Measurements from ENCODE around the gene GDI2.
"Not testable (repeated sequence)": the region's sequence is repeated elsewhere in the genome, so short reads cannot be mapped to it uniquely, and the experiment has no call there.

The GDI2 gene

DNA sequence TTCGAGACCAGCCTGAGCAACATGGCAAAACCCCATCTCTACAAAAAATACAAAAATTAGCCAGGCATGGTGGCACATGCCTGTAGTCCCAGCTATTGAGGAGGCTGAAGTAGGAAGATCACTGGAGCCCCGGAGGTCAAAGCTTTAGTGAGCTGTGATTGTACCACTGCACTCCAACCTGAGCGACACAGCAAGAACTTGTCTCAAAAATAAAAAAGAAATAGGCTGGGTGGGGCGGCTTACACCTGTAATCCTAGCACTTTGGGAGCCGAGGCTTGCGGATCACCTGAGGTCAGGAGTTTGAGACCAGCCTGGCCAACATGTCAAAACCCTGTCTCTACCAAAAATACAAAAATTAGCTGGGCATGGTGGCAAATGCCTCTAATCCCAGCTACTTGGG lies 13.3 kb upstream of the GDI2 start:
- DNase-seq = not testable (repeated sequence)

DNA sequence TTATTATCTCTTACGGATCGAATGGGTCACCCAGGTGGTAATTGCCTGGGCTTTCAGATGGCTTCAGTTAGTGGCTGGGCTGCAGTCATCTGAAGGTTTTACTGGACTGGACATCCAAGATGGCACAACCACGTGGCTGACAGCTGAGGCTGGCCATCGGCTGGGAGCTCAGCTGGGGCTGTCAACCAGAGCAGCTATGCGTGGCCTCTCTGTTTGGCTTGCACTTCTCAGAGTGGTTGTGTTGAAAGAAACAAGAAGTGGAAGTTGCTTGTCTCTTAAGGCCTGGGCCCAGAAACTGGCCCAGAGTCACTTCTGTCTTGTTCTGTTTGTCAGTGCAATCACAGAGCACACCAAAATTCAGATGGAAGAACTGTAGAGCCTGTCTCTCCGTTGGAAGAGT lies 5.7 kb upstream of the GDI2 start:
- no peak for DNase-seq

DNA sequence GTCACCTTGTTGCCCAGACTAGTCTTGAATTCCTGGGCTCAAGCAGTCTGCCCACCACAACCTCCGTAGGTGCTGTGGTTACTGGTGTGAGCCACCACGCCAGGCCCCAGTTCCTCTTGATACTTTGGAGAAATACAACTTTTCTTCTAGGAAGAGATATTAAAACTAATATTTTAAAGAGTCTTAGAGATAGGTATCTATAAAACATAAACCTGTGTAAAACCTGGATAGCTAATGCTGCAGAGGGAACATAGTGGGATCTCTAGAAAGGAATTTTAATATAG lies 4.8 kb upstream of the GDI2 start:
- DNase-seq = no peak

DNA sequence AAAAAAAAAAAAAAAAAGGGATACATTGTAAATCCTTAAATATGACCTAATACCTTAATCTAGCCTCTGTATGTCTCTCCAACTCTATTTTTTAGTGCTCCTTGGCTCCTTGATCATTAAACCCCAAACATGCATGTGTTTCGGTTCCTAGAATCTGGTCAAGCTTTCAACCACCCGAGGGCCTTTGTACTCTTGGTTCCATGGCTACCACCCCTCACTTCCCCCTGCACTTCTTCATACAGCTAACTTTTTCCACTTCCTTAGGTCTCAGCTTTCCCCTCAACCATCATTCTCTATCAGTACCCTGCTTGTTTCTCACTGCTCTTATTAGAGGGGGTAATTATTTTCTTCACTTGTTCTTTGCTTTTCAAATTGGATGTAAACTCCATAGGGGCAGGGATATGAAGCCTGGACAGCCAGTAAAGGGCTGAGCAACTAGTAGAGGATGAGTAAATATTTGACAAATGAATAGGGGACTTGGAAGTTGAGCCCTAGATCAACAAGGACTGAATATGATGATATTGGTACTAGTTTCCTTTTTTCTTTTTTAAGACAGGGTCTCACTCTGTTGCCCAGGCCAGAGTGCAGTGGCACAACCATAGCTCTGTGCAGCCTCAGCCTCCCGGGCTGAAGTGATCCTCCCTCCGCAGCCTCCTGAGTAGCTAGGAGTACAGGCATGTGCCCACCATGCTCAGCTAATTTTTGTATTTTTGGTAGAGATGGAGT lies 4.3 kb upstream of the GDI2 start:
- DNase-seq = no peak

DNA sequence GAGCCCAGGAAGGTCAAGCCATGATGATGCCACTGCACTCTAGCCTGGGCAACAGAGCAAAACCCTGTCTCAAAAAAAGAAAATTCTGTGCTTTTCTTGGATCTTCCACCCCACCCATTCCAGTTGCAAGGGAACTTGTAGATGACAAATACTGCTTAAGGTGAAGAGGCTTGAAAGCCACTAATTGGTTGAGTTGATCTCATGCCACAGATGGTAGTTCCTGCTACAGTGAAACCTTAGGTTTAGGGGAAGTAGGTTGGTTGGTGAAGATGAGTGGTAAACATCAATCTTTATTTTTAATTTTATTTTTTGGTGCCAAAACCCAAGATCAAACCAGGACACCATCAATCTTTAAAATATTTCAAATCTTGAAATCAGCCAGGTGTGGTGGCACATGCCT lies 2.9 kb upstream of the GDI2 start:
- no peak for DNase-seq

DNA sequence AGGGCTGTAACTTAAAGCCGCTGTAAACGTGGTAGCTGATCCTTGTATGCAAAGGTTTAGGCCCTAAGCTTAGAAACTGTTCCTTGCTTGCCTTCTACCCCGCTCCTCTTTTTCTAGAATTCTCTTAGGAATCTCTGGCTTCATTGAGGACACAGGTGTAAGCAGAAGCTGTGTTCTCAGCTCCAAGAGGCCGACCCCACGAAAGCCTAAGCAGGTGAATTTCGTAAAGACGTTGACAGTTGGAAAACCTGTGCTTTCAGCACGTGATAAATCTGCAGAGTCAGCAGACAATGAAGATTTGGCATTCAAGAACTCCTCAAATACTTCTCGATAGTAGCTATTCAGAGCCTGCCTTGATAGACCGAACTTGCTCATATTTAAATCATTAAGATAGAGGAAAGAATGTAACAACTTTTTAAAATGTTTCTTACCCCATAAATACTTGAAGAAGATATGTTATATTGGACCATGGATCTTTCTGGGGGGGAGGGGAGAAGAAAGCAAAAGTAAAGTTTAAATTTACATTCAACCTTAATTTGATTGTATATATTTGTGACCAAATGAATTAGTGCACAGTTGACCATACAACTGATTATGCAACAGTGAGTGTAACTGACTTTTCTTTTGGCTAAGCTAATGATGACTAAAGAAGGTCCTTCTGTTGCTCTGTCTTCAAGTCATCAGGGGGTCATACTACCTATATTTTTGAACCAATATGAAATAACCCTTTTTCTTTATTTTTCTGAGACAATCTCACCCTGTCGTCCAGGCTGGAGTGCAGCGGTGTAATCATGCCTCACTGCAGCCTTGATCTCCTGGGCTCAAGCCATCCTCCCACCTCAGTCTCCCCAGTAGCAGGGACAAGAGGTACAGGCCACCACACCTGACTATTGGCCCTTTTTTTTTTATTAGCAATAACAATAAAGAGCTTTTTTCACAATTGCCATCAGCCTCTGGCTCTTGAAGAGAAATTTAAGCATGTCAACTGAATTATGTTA lies 1.2 kb upstream of the GDI2 start:
- no peak for DNase-seq

DNA sequence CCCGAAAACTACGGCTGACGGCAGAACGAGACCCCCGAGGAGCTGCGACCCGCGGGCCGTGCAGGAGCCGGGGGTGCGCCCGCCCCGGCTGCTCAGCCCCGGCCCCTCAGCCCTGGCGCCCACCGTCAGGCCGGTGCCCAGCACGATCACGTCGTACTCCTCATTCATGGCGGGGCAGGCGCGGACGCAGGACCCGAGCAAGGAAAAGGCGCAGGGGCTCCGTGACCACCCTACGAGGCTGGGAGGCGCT lies 218 bp downstream of the GDI2 start:
- DNase-seq = no peak

DNA sequence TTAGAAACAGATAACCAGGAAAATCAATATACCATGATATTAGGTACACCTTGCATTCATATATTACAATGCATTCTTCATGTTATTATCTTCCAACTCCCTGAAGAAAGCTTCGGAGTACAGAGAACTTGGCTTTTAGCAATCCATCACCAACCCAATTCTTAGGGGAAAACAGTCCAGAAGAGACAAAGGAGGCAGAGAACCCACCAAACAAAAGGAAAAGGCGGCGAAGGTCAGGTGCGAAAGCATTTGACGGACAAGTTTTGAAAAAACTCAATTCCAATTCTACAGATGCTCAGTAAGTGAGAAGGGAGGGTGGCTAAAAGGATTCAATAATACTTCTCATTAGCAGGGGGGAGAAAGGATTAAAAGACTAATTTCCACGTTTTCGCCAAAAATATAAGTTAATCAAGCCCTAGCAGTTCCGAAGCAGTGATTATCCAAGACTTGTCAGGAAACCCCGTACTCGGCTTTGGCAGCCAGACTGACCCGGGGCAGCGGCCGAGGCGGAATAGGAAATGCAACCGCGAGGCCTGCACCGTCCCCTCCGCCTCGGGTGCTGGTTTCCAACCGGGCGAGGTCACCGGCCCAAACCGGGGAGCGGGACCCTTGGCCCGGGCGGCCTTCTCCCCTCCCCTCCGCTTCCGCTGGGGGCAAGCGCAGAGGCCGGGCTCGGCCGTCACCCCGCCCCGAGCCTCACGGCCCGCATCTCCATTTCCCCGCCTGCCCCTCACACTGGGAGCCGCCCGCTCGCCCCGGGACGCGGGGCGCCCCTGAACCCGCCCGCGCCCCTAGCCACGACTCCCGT lies 747 bp downstream of the GDI2 start:
- peak; percentile 20 for DNase-seq

DNA sequence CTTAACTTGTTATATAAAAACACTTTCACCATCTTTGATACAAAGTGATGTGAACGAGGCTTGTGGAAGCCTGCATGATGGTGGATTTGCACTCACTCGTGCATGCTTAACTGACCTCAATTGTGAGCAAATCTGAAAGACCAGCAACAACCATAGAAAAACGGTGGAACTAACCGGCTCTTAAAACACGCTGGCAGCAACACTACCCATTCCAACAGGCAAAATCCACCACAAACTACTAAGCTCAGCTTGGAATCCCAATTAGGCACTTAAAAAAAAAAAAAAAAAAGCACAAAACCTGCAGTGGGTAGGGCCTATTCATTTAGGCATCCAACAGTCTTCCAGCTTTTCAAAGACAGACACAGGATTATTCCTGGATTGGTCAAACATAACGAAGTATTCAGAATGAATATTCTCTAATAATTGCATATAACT lies 1.8 kb downstream of the GDI2 start:
- DNase-seq = no peak

DNA sequence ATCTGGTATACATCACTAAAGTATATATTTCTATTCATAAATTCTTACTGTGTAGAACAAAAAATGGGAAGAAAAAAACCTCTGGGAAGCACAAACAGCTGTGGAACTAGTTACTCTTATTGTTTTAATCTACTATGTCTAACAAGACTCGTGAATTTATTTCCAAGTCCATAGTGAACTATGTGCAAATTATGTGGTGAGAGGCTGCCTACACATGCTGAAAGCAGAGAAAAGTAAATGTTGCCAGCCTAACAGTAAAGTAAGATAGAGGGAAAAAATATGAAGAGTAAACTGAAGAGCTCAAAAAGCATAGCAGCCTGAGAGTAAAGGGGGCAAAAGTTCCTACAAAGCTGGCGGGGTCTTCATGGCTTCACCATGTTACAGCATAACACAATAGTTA lies 3.0 kb downstream of the GDI2 start:
- DNase-seq = no peak

DNA sequence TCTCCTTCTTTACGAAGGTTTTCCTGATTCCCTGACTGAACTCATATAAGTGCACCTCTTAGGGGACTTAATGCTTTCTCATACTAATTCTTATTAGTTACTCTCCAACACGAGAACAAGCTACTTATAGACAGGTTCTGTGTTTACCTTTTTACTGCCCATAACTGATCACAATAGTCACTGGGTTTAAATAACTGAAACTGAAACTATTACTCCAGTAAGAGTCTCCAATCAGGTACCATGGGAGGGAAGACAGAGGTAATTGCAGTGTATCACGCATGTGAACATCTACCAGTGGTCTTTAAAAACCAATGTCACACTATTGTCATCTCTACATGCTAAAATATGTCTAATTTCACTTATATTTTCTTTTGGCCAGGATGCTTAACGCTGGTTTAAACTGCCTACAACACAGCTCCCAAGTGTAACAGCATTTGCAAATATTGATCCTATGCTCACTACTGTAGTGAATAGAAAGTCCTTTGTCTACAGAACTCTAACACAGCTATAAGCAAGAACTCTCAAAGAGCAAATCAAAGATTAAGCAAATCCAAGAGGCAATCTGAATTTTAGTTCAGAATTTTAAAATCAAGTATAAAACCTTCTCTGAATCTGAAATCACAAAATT lies 3.6 kb downstream of the GDI2 start:
- no peak for DNase-seq

DNA sequence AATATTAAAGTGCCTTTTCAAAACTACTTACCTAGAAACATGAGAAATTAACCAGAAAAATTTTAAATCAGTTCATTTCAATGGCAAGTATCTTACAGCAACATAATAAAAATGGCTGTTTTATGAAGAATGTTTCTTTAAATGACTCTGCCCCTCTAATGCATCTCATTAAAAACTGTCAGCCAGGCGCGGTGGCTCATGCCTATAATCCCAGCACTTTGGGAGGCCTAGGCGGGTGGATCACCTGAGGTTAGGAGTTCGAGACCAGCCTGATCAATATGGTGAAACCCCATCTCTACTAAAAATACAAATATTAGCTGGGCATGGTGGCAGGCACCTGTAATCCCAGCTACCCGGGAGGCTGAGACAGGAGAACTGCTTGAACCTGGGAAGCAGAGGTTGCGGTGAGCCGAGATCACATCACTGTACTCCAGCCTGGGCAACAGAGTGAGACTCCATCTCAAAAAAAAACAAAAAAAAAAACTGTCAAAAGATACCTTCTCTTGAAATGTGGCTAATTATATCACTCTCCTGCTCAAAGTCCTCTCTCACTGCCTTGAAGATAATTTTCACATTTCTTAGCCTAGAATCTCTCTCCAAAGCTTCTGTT lies 4.3 kb downstream of the GDI2 start:
- not testable (repeated sequence) for DNase-seq

DNA sequence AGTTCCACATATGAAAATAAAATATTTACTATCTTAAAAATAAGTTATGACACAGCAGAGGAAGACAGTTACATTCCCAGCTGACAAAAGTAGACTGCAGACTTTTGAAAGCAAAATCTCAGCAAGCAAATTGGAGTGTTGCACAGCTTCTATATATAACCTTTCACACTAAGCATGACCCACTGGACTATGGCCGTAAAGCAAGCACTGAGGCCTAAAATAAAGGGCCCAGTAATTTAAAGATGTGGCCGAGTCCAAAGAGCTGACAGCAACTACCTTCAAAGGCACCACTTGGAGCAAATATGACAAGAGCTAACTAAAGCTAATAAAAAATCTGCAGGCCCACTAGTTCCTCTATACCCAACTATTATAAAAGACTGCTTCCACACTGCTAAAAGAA lies 6.5 kb downstream of the GDI2 start:
- DNase-seq = no peak

DNA sequence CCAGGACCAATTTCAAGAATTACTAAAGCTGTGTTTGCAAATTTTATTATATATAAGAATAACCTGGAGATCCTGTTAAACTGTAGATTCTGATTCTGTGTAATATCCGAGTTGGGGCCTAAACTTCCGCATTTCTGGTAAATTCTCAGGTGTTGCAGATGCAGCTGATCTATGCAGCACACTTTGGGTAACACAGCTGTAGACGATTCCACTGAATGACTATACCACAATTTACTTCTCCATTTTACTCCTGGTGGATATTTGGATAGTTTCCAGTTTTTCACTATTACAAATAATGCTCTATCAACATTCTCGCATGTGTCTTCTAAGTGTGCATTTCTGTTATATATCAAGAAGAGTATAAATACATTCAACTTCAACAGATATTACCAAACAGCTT lies 7.5 kb downstream of the GDI2 start:
- no peak for DNase-seq

DNA sequence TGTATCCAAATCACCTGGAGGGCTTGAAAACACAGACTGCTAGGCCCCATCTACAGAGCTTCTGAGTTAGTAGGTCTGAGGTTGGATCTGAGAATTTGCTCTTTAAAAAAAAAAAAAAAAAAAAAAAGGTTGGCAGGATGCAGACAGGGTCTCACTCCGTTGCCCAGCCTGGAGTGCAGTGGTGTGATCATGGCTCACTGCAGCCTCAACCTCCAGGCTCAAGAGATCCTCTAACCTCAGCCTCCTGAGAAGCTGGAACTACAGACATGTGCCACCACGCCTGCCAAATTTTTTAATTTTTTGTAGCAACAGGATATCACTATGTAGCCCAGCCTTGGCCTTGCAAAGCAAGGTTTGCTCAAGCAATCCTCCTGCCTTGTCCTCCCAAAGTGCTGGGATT lies 8.0 kb downstream of the GDI2 start:
- DNase-seq = no peak

DNA sequence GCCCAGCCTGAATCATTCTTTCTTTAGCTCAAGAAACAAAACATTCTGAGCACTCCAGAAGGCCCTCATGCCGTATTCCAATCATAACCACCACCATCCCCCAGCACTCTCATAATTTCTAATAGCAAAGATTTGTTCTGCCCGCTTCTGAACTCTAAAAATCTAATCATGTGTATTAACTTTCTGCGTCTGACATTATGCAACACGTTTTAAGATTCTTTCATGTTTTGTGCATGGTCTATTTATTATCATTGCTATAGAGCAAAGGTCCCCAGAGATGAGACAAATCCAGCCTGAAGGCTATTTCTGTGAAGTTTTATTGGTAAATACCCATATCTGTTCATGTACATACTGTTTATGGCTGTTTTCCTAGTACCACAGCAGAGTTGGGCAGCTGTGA lies 8.8 kb downstream of the GDI2 start:
- no peak for DNase-seq

DNA sequence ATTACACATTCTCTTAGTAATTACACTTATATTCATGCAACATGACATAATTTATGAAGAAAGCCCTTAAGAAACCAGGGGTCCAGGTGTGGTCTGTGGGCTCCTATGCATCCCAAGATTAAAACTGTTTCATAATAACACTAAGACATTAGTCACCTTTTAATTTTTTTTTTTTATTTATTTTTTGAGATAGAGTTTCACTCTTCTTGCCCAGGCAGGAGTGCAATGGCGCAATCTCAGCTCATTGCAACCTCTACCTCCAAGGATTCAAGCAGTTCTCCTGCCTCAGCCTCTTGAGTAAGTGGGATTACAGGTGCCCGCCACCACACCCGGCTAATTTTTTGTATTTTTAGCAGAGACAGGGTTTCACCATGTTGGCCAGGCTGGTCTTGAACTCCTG lies 12.5 kb downstream of the GDI2 start:
- DNase-seq = no peak

DNA sequence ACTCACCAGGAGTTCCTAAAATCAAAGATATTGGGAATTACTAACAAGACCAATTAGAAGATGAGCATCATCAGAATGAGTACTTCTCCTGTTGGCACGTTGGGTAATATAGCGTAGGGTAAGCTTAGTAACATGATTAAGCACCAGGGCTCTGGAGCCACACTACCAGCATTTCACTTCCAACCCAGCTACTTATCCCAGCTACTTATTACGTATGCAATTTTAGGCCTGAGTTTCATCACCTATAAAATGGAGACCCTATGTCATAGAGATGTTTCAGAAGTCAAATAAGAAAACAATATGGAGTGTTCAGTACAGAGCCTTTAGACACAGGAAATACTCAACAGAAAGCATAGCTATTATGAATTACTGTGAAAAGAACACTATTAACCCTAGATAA lies 19.0 kb downstream of the GDI2 start:
- no peak for DNase-seq

DNA sequence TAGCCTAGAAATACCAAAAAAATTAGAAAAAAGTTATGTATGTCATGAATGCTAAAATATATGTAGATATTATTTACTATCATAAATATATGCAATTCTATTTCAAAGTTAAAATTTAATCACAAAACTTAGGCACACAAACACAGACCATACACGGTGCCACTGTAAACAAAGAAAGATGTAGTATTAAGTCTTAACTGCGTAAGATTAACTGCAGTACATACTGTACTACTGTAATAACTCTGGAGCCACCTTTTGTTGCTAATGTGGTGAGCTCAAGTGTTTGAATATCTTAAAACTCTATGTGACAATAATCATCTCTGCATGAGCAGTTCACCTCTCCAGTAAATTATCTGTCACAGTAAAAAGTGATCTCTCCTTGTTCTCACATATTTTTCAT lies 23.6 kb downstream of the GDI2 start:
- no peak for DNase-seq

DNA sequence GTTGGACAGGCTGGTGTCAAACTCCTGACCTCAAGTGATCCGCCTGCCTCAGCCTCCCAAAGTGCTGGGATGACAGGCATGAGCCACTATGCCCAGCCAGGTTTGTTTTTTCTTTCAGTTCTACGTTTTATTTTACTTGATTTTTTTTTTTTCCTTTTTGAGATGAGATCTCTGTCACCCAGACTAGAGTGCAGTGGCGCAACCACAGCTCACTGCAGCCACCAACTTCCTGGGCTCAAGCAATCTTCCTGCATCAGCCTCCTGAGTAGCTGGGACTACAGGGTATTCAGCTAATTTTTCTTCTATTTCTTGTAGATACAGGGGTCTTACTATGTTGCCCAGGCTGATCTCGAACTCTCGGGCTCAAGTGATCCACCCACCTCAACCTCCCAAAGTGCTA lies 24.3 kb downstream of the GDI2 start:
- no peak for DNase-seq

DNA sequence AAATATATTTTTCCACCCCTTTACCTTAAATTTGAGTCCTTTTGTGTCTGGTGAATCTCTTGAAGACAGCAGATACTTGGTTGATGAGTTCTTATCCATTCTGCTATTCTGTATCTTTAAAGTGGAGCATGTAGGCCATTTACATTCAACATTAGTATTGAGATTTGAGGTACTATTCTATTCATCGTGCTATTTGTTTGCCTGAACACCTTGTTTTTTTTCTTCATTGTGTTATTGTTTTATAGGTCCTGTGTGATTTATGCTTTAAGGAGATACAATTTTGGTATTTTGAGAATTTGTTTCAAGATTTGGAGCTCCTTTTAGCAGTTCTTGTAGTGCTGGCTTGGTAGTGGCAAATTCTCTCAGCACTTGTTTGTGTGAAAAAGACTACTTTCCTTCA lies 29.9 kb downstream of the GDI2 start:
- no peak for DNase-seq

DNA sequence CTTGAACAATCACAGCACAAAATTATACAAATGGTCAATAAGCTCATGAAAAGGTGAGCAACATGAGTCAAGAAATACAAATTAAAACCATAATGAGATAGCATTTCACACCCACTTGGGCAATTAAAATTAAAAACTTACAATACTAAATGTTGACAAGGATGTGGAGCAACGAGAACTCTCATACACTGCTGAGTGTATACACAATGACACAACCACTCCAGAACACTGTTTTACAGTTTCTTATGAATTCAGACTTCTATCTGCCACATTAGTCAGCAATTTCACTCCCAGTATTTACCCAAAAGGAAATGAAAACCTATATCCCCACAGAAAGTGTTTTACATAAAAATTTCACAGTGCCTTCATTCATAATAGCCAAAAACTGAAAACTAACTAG lies 31.1 kb downstream of the GDI2 start:
- DNase-seq = no peak

DNA sequence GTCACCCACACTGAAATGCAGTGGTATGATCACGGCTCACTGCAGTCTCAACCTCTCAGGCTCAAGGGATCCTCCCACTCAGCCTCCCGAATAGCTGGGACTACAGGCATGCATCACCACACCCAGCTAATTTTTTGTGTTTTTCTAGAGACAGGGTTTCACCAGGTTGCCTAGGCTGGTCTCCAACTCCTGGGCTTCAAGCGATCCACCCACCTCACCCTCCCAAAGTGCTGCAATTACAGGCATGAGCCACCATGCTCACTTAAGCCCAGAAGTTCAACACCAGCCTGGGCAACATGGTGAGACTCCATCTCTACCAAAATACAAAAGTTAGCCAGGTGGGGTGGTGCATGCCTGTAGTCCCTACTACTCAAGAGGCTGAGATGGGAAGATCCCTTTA lies 33.5 kb downstream of the GDI2 start:
- no peak for DNase-seq

All from NCI-H2171 treated with DMSO at 0.1 percent for 48 hours (cell line).